HG03575 (cell line): ENCODE results near the gene ZFPM1.

Experiments
- ATAC-seq: cut with Tn5 transposase; IDR thresholded peaks from one replicate; pipeline ENCODE4 v1.9.1; 2021; ENCODE audit not compliant: unreplicated experiment, insufficient number of reproducible peaks, low FRiP score; ENCODE audit errors: extremely low read depth

The ZFPM1 gene

DNA sequence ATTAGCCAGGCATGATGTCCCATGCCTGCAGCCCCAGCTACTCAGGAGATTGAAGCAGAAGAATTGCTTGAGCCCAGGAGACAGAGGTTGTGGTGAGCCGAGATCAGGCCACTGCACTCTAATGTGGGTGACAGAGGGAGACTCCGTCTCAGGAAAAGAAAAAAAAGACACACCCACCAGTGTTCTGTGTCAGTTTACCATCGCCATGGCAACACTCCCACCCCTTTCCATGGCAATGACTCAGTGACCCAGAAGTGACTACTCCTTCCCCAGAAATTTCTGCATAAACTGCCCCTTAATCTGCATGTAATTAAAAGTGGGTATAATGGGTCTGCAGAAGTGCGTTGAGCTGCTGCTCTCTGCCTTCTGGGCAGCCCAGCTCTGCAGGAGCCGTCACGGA is 113.1 kb downstream of the ZFPM1 start:
- ATAC-seq = no peak

- ATAC-seq = no peak
Observed at GRCh38 chr16:88568710-88569613, 115.9 kb downstream of the ZFPM1 start.

DNA sequence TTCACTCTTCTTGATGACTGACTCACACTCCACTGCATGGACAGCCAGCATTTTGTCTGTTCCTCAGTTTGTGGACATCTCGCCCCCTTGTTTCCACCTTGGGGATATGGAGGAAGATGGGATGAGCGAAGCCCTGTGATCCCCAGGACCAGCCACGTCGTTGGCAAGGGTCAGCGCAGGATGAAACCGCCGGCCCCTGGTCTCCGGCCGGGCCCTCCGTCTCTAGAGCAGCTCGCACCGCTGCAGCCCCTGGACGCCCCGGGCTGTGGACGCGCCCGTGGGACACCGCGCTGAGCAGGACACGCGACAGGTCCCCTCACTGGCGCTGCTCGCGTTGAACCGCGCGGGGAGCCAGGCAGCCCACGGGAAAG is 116.5 kb downstream of the ZFPM1 start:
- ATAC-seq = no peak

- no peak for ATAC-seq
Observed at GRCh38 chr16:88569985-88570690, 117.1 kb downstream of the ZFPM1 start, which contains the start of gene ZC3H18. TSS of gene ZC3H18 (plus strand) at chr16:88570403. CDS start at chr16:88577124, 6,721 bp downstream.

DNA sequence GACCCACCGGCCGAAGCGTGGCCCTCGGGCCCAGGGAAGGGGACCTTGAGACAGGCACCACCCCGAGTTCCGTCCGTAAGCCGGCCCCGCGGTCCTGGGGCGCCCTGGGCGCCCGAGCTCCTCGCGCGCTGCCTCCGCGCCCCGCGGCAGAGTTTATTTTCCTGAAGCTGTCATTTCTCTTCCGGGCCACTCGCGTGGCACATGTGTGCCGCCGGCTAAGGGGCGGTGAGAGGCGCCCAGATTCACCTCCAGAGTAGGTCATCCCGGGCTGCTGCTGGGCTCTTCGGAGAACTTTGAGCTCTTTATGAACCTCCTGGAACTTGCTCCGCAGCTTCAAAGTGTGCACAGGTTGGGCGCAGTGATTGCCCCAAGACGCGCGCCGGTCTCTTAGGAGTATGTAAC is 117.6 kb downstream of the ZFPM1 start:
- ATAC-seq = no peak

GRCh38 chr16:88575251-88575650 is 122.2 kb downstream of the ZFPM1 start:
- ATAC-seq = no peak

DNA sequence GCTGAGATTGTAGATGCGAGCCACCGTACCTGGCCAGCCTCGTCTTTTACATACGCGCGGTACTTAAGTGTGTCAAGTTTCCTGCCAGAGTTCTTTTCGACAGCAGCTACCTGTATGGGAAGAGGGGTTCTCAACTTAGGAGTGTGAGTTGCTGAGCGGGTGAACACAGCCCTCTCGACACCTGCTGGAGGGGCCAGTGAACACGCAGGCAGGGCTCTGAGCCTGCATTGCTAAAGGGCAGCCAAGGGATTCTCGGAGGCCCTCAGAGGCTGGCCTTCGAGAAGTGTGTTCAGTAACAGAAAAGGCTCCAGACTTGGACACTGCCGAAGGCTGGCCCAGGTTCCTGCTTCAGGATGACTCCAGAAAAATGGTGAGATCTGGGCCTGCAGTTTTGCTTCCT is 123.2 kb downstream of the ZFPM1 start:
- ATAC-seq = no peak

- ATAC-seq = no peak
Observed at GRCh38 chr16:88577166-88577565, 124.1 kb downstream of the ZFPM1 start.

DNA sequence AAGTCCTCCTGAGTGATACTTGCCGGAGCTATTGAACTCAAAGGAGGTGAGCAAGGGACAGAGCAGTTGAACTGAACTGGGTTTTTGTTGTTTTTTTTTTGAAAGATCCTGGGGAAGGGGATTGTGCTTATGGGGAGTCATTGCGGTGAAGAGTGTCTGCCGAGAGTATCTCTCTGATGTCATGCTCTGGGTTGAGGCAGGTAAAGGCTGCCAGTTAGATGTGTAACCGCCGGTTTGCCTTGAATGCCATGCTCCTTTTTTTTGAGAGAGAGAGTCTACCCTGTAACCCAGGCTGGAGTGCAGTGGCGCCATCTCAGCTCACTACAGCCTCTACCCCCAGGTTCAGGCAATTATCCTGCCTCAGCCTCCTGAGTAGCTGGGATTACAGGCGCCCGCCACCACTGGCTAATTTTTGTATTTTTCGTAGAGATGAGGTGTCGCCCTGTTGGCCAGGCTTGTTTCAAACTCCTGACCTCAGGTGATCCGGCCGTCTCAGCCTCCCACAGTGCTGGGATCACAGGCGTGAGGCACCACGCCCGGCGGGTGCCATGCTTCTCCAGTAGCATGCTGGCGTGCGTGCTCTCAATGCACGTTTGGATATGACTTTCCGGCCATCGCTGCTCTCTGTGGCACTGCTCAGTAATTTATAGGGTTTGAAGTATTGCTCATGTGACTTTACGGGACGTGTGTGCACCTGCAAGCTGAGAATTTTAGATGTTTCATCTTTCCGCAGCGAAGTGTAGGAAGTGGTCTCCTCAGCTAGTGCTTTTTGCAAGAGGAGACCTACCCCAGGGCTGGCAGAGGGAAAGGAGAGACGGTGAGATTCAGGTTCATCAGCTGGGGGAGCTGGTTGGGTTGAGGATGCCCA is 125.6 kb downstream of the ZFPM1 start:
- ATAC-seq = no peak

DNA sequence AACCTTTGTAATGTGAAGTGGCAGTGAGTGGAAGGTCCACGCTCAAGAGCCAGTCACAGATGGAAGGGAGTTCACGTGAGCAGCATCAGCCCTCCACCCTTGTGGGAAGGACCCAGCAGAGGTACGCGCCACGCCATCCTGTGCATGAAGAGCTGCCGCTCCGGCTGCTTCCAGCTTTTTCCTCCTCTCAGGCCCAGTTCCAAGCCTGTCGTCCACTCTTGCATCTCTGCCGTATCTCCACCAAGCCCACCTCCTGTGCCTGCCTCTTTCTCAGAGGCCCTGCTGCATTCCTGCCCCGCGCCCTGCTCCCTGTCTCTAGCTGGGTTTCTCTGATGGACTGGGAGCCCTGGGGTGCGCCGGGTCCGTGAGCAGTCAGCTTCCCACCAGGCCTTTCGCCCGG is 127.3 kb downstream of the ZFPM1 start:
- no peak for ATAC-seq

- ATAC-seq = no peak
Observed at GRCh38 chr16:88581033-88581432, 128.0 kb downstream of the ZFPM1 start.

- ATAC-seq = no peak
Observed at GRCh38 chr16:88582912-88583575, 130.0 kb downstream of the ZFPM1 start.

GRCh38 chr16:88584676-88585075 is 131.6 kb downstream of the ZFPM1 start:
- ATAC-seq = no peak

GRCh38 chr16:88585269-88585668 is 132.2 kb downstream of the ZFPM1 start:
- ATAC-seq = no peak

- no peak for ATAC-seq
Observed at GRCh38 chr16:88585927-88586581, 133.0 kb downstream of the ZFPM1 start.
